NCI-H2171 (cell line): ENCODE results near the gene SPAG5.

Experiments used
- DNase-seq: peaks from one replicate; lab custom pipeline; 2025; lab: John Stamatoyannopoulos, UW

The SPAG5 gene, protein sequence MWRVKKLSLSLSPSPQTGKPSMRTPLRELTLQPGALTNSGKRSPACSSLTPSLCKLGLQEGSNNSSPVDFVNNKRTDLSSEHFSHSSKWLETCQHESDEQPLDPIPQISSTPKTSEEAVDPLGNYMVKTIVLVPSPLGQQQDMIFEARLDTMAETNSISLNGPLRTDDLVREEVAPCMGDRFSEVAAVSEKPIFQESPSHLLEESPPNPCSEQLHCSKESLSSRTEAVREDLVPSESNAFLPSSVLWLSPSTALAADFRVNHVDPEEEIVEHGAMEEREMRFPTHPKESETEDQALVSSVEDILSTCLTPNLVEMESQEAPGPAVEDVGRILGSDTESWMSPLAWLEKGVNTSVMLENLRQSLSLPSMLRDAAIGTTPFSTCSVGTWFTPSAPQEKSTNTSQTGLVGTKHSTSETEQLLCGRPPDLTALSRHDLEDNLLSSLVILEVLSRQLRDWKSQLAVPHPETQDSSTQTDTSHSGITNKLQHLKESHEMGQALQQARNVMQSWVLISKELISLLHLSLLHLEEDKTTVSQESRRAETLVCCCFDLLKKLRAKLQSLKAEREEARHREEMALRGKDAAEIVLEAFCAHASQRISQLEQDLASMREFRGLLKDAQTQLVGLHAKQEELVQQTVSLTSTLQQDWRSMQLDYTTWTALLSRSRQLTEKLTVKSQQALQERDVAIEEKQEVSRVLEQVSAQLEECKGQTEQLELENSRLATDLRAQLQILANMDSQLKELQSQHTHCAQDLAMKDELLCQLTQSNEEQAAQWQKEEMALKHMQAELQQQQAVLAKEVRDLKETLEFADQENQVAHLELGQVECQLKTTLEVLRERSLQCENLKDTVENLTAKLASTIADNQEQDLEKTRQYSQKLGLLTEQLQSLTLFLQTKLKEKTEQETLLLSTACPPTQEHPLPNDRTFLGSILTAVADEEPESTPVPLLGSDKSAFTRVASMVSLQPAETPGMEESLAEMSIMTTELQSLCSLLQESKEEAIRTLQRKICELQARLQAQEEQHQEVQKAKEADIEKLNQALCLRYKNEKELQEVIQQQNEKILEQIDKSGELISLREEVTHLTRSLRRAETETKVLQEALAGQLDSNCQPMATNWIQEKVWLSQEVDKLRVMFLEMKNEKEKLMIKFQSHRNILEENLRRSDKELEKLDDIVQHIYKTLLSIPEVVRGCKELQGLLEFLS

DNA sequence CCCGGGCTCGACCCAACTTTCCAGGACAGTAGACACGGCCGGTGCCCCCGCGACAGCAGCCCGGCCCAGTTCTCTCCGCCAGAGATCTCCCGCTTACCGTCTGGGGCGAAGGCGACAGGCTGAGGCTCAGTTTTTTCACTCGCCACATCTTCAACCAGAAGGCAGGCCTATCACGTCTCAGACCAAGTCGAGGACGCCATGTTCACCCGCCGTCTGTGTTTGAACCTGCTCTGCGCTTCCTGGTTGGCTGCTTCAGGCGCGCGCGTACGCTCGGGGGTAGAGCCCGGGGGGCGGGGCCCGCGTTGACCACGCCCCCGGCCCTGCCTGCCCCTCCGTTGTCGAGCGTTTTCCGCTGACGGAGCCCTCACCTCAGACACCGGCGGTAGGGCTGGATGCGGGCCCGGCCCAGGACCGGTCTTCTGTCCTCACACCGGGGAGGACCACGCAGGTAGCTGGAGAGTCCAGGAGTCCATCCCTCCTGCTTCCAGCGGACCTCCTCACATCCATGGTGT lies at the start of gene SPAG5:
TSS of gene SPAG5 (minus strand) at position 227 of the 512 bp plus-strand sequence. CDS start at position 148, 79 bp downstream.
- DNase-seq = peak; percentile 92

DNA sequence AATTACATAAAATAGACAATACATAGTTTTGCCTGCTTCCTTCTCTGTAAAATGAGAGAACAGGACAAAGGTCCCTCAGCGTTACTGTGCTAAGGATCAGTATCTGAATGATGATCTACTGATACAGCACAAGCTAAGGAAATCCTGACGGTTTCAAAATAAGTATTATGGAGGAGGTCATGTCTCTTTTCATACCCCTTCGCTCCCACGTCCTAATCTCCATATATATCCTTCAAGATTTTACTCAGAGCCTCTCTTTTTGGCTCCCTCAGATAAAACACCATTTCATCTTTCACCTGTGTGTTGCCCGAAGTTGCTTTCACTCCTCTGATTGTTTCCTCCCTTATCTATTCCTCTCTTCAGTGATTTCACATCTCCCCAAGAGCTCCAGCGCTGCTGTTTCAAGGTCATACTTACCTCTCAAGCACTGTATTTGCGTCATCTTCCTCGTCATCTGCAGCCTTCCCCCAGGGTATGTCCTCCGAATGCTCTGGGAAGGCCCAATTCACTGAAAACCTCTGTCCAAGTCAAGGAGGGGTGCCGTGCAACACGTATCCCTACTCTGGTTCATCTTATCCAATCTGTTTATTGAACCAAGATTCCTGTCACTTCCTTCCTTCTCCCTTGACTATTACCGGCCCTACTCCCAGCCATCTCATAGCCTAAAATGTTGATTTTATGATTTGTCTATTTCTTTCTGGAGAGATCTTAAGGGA lies 47.4 kb upstream of the SPAG5 start:
- DNase-seq = no peak

DNA sequence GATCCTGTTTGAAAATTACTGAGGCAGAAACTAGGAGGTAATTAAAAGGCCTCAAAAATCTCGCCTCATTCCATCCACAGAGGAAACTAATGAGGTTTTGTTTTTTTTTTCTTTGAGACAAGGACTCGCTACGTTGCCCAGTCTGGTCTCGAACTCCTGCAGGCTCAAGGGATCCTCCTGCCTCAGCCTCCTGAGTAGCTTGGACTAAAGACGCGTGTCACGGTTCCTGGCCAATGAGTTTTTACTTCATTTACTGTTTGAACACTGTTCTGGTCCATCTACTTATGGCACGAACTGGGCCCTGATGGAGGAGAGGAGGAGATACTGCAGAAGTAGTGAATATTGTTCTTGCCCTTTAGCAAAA lies 46.7 kb upstream of the SPAG5 start:
- DNase-seq = no peak

- peak; percentile 94 for DNase-seq
Observed at GRCh38 chr17:28644787-28645575, 46.2 kb upstream of the SPAG5 start, which contains the start of gene BLTP2. Gene BLTP2 (minus strand): TSS chr17:28645158. CDS start chr17:28645056, 102 bp downstream.

- DNase-seq = peak; percentile 16
Observed at GRCh38 chr17:28643983-28644786, 45.4 kb upstream of the SPAG5 start.

GRCh38 chr17:28641579-28641978 lies 42.8 kb upstream of the SPAG5 start:
- no peak for DNase-seq

GRCh38 chr17:28635506-28635905 lies 36.7 kb upstream of the SPAG5 start:
- DNase-seq = no peak

GRCh38 chr17:28634206-28634865 lies 35.5 kb upstream of the SPAG5 start:
- no peak for DNase-seq

GRCh38 chr17:28626818-28627217 lies 28.0 kb upstream of the SPAG5 start:
- no peak for DNase-seq

DNA sequence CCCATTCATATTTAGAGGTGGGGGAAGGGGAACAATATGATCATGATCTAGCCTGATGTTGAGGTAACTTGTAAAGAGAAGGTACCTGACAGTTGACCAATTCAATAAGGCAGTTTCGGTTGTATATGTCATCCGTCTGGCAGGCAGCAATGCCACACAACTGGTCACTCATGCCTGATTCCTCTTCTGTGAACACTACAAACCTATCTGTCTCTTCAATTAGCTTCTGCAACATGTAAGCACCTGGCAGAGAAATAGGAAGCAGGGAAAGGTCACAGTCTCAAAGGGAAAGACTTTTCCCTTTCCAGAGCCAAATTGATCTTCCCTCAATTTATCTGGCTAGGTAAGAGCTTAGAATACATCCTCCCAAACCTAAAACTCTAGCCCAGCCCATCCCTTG lies 25.3 kb upstream of the SPAG5 start:
- DNase-seq = no peak

DNA sequence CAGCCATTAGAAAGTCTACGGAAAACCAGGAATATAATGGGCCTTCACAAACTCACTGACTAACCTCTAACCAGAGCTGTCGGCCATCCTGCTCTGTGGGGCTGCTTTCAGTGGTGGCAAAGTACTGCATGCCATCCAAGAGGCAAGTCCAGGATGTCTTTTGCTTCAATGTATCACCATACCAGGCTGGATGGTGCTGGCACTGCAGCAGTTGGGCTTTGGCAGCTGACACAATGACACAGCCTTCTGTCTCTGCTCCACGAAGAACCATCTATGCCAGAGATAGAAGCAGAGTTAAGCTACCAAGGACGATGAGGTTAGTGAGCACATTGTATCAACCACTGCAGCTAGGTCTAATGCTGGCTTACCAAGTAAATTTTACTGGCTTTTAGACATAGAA lies 24.9 kb upstream of the SPAG5 start:
- DNase-seq = no peak

DNA sequence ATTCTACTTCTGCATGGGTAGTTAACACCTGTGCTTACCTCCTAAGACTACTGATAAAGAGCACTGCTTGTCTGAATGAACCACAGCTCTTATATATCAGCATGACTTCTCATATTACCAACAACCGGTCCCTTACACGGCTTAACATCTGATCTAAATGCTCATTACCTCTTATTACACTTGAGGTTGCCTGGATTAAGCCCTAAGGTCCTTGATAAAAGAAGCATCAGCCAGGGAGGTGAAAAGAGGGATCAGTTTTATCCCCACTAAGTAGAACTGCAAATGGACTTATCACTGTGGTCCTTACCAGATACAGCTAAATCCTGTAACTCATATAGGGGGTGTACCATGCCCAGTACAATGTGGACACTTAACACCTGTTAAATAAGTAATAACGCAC lies 23.4 kb upstream of the SPAG5 start:
- DNase-seq = no peak

- DNase-seq = no peak
Observed at GRCh38 chr17:28620010-28620409, 21.2 kb upstream of the SPAG5 start.

DNA sequence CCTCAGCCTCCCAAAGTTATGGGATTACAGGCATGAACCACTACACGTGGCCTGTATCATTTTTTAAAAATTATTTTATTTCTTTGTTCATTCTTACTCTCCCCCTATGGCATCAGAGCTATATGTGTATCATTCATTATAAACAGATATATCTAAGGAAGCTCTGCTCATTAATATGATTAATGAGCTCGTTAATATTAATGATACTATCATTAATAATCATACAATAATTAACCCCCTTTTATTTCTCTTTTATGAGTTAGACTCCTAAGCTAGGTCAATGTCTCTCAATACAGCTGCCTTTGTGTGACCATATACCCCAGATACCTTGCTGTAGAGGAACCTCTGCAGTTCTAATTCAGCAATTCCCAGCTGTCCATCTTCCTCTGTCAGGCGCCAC lies 19.6 kb upstream of the SPAG5 start:
- DNase-seq = no peak

- DNase-seq = no peak
Observed at GRCh38 chr17:28616281-28616680, 17.5 kb upstream of the SPAG5 start.

GRCh38 chr17:28615260-28615940 lies 16.6 kb upstream of the SPAG5 start:
- DNase-seq = no peak

- DNase-seq = no peak
Observed at GRCh38 chr17:28613931-28614381, 15.1 kb upstream of the SPAG5 start, which contains the start of gene RSKR. Gene RSKR (minus strand): TSS chr17:28614185. CDS start chr17:28614161, 24 bp downstream.
